GM21528 (cell line): ENCODE measurements around the gene GCN1.
"Not testable (repeated sequence)": the region's sequence is repeated elsewhere in the genome, so short reads cannot be mapped to it uniquely, and the experiment has no call there.

Experiments used
- ATAC-seq: cut with Tn5 transposase; IDR thresholded peaks from one replicate; pipeline ENCODE4 v1.9.1; 2021; ENCODE audit warnings: mild to moderate bottlenecking, moderate library complexity; ENCODE audit not compliant: unreplicated experiment, low FRiP score

The GCN1 gene

GRCh38 chr12:120193286-120193685, 1.2 kb downstream of the GCN1 start:
- not testable (repeated sequence) for ATAC-seq

GRCh38 chr12:120190985-120191480, 3.5 kb downstream of the GCN1 start:
- no peak for ATAC-seq

- ATAC-seq, result no peak
Observed at GRCh38 chr12:120190386-120190785, 4.1 kb downstream of the GCN1 start.

GRCh38 chr12:120186654-120187053, 7.9 kb downstream of the GCN1 start:
- no peak for ATAC-seq

GRCh38 chr12:120183211-120183631, 11.3 kb downstream of the GCN1 start:
- no peak for ATAC-seq

GRCh38 chr12:120181991-120182631, 12.4 kb downstream of the GCN1 start:
- ATAC-seq, result no peak

GRCh38 chr12:120180975-120181374, 13.5 kb downstream of the GCN1 start:
- ATAC-seq, result no peak

GRCh38 chr12:120175537-120175936, 19.0 kb downstream of the GCN1 start:
- no peak for ATAC-seq

- ATAC-seq, result no peak
Observed at GRCh38 chr12:120175062-120175461, 19.5 kb downstream of the GCN1 start.

GRCh38 chr12:120172053-120172452, 22.5 kb downstream of the GCN1 start:
- no peak for ATAC-seq

- ATAC-seq, result no peak
Observed at GRCh38 chr12:120170631-120171030, 23.9 kb downstream of the GCN1 start.

GRCh38 chr12:120169946-120170345, 24.6 kb downstream of the GCN1 start:
- no peak for ATAC-seq

GRCh38 chr12:120168337-120168736, 26.2 kb downstream of the GCN1 start:
- no peak for ATAC-seq

- no peak for ATAC-seq
Observed at GRCh38 chr12:120167529-120168095, 26.9 kb downstream of the GCN1 start.

- ATAC-seq, result no peak
Observed at GRCh38 chr12:120164293-120164692, 30.2 kb downstream of the GCN1 start.

- ATAC-seq, result no peak
Observed at GRCh38 chr12:120162763-120163162, 31.8 kb downstream of the GCN1 start.

GRCh38 chr12:120161852-120162251, 32.7 kb downstream of the GCN1 start:
- ATAC-seq, result no peak

GRCh38 chr12:120159509-120160237, 34.8 kb downstream of the GCN1 start:
- ATAC-seq, result no peak

- no peak for ATAC-seq
Observed at GRCh38 chr12:120158351-120158750, 36.2 kb downstream of the GCN1 start.

- ATAC-seq, result no peak
Observed at GRCh38 chr12:120157678-120158077, 36.8 kb downstream of the GCN1 start.
